ENCODE data around the gene SPTB. TPM values are rescaled to one million over a fixed set of nuclear protein-coding genes. Genes with fewer than 3 reads are reported as not detected.

Gene SPTB
- total RNA-seq, 4 donors from 2014 or later: 0.13 to 3.8 (median 1.5) TPM

DNA sequence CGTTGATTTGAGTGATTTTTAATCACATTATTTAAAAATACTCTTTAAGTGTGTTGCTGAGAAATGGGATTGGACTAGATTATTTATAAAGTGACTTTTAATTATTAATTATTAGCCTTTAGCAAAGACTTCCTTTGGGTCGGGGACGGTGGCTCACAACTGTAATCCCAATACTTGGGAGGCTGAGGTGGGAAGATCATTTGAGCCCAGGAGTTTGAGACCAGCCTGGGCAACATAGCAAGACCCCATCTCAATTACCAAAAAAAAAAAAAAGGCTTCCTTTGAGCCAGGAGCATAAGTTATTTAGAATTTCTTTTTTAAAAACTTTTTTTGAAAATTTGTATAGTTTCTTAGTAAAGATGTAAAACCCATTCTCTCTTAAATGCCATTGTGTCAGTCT lies 43.3 kb upstream of the SPTB start:
- 75 to 90% methylated on average over 3 of the region's 3 CpGs for WGBS, 2 donors
- intact Hi-C loops (cut with DNase I): no loop called here
- peaks cover 0 to 42% (median 10%) of the 10 kb centered on the region in 3 donors for H3K36me3 ChIP-seq

DNA sequence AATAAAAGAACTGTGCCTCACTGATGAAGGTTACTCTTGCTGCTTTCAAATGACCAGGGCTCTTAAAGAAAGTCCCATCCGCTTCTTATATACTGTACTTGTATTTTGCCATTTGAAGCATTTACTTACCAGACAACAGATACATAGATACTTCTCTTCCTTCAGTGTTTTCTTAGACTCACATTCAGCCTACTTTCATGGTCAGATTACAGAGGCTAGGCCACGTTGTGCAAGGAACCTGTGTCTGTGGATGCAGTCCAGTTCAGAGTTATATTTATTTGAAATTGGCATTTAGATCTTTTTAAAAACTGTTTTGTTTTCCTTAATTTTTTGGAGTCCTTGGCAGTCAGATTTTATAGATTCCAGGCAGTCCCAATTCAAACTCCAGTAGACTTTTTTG lies 40.8 kb upstream of the SPTB start:
- peaks cover 0 to 18% (median 10%) of the 10 kb centered on the region in 3 donors for H3K36me3 ChIP-seq
- TF ChIP-seq POLR2A (IDR thresholded peaks at IDR 0.05): no peak
- TF ChIP-seq, protein P1, sequence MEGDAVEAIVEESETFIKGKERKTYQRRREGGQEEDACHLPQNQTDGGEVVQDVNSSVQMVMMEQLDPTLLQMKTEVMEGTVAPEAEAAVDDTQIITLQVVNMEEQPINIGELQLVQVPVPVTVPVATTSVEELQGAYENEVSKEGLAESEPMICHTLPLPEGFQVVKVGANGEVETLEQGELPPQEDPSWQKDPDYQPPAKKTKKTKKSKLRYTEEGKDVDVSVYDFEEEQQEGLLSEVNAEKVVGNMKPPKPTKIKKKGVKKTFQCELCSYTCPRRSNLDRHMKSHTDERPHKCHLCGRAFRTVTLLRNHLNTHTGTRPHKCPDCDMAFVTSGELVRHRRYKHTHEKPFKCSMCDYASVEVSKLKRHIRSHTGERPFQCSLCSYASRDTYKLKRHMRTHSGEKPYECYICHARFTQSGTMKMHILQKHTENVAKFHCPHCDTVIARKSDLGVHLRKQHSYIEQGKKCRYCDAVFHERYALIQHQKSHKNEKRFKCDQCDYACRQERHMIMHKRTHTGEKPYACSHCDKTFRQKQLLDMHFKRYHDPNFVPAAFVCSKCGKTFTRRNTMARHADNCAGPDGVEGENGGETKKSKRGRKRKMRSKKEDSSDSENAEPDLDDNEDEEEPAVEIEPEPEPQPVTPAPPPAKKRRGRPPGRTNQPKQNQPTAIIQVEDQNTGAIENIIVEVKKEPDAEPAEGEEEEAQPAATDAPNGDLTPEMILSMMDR (IDR thresholded peaks at IDR 0.05): no peak
- no peak overlapping the region for H3K4me3 ChIP-seq
- no peaks in the 10 kb centered on the region for H3K27me3 ChIP-seq
- no peak overlapping the region for H3K27ac ChIP-seq
- 65 to 86% methylated on average over 2 of the region's 2 CpGs for WGBS, 2 donors
- peaks cover 0 to 39% (median 12%) of the 10 kb centered on the region in 3 donors for H3K4me1 ChIP-seq
- intact Hi-C loops (cut with DNase I): no loop called here
- no peak for DNase-seq
- H3K9me3 ChIP-seq: no peaks in the 10 kb centered on the region

More for the DNA sequence above, 43.3 kb upstream of the SPTB start:
- no peaks in the 10 kb centered on the region for H3K9me3 ChIP-seq
- H3K27me3 ChIP-seq: no peaks in the 10 kb centered on the region
- DNase-seq: no peak
- no peak overlapping the region for H3K4me3 ChIP-seq
- H3K27ac ChIP-seq: no peak overlapping the region
- H3K4me1 ChIP-seq: peaks cover 0 to 18% (median 0%) of the 10 kb centered on the region in 3 donors
- TF ChIP-seq, protein P1 (IDR thresholded peaks at IDR 0.05): no peak
- no peak for TF ChIP-seq POLR2A (IDR thresholded peaks at IDR 0.05)

DNA sequence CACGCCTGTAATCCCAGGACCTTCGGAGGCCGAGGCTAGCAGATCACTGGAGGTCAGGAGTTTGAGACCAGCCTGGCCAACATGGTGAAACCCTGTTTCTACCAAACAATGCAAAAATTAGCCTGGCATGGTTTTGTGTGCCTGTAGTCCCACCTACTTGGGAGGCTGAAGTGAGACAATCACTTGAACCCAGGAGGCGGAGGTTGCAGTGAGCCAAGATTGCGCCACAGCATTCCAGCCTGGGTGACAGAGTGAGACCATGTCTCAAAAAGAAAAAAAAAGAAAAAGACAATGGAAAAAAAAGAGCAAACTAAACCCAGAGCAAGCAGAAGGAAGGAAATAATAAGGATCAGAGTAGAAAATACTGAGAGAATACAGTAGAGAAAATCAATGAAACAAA lies 39.9 kb upstream of the SPTB start:
- no peak overlapping the region for H3K4me3 ChIP-seq
- DNase-seq: no peak
- TF ChIP-seq POLR2A (IDR thresholded peaks at IDR 0.05): no peak
- TF ChIP-seq, protein P1 (IDR thresholded peaks at IDR 0.05): no peak
- H3K27me3 ChIP-seq: no peaks in the 10 kb centered on the region
- intact Hi-C loops (cut with DNase I): no loop called here
- no peaks in the 10 kb centered on the region for H3K9me3 ChIP-seq
- WGBS, 2 donors: 69 to 88% methylated on average over 5 of the region's 5 CpGs
- no peak overlapping the region for H3K27ac ChIP-seq
- H3K4me1 ChIP-seq: peaks cover 0 to 46% (median 16%) of the 10 kb centered on the region in 3 donors
- peaks cover 0 to 10% (median 6%) of the 10 kb centered on the region in 3 donors for H3K36me3 ChIP-seq

DNA sequence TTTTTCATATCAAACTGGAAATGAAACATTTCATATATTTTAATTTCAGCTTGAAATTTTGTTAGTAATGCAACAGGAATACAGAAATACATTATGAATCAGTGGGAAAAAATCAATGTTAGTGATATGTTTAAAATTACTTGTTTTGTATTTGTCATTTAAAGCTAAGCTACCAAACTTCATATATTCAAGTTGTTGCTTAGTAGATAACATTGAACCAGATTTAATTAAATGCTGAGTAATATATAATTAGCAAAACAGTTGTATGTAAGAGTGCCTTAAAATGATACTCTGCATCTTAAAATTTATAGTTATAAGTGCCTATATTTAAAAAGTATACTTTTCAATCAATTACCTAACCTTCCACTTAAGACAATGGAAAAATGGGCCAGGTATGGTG lies 39.5 kb upstream of the SPTB start:
- intact Hi-C loops (cut with DNase I): no loop called here
- no peak for TF ChIP-seq POLR2A (IDR thresholded peaks at IDR 0.05)
- TF ChIP-seq, protein P1 (IDR thresholded peaks at IDR 0.05): no peak
- Histone ChIP-seq H3K9me3 (no peaks in the 10 kb centered on the region), H3K4me1 (peaks cover 0 to 46% (median 16%) of the 10 kb centered on the region in 3 donors), H3K4me3 (no peak overlapping the region), H3K36me3 (peaks cover 0 to 6% (median 2%) of the 10 kb centered on the region in 3 donors), H3K27me3 (no peaks in the 10 kb centered on the region), H3K27ac (no peak overlapping the region)
- DNase-seq: no peak

DNA sequence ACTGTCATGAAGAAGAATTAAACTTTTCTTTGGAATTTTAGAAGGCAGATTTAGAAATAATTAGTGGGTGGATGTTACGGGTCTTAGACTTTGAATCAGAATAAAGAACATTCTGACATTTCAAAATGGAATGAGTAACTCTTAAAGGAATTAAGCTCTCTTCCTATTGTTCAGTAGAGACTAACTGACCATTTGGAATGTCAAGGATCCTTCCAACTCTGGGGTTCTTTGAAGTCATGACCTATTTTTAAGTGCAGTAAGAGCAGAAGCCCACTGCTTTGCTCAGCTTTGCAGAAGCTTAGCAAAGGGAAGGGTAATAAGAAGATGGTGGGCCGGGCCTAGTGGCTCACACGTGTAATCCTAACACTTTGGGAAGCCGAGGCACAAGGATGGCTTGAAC lies 38.5 kb upstream of the SPTB start:
- H3K27ac ChIP-seq: no peak overlapping the region
- H3K27me3 ChIP-seq: no peaks in the 10 kb centered on the region
- no peak for DNase-seq
- H3K4me3 ChIP-seq: no peak overlapping the region
- 83 to 85% methylated on average over 3 to 4 of the region's 4 CpGs for WGBS, 2 donors
- TF ChIP-seq, protein P1 (IDR thresholded peaks at IDR 0.05): no peak
- TF ChIP-seq POLR2A (IDR thresholded peaks at IDR 0.05): no peak
- no peaks in the 10 kb centered on the region for H3K9me3 ChIP-seq
- peaks cover 0 to 52% (median 19%) of the 10 kb centered on the region in 3 donors for H3K4me1 ChIP-seq
- intact Hi-C loops (cut with DNase I): no loop called here
- H3K36me3 ChIP-seq: no peaks in the 10 kb centered on the region

All from esophagus squamous epithelium (tissue), 5 donors.